Liver (tissue), 9 donors: ENCODE data around the gene PRR20G. TPM values are rescaled to one million over a fixed set of nuclear protein-coding genes. Genes with fewer than 3 reads are reported as not detected.

Experiments
- DNase-seq: peaks from one replicate; pipeline ENCODE4 v3.0.0-alpha.2; 2017; ENCODE audit warnings: low spot score
- H3K27ac ChIP-seq, 2 donors: one replicate each; pipeline ENCODE4 v1.7.0; 2013; ENCODE audit warnings: inconsistent platforms in 2 of 2, low read length in 2 of 2, control low read depth in 1 of 2, low read depth in 1 of 2, mild to moderate bottlenecking in 1 of 2
- H3K27me3 ChIP-seq, 4 donors: one replicate each; pipeline versions ENCODE4 v1.6.1 to v1.7.0; 2013; ENCODE audit warnings: low read length in 3 of 4, inconsistent platforms in 1 of 4, mild to moderate bottlenecking in 1 of 4, moderate library complexity in 1 of 4; ENCODE audit not compliant: control insufficient read depth in 4 of 4, insufficient read depth in 4 of 4
- H3K36me3 ChIP-seq, 4 donors: one replicate each; pipeline versions ENCODE4 v1.6.1 to v1.7.0; 2013; ENCODE audit warnings: low read length in 3 of 4, mild to moderate bottlenecking in 3 of 4, low read depth in 1 of 4, moderate library complexity in 1 of 4; ENCODE audit not compliant: control insufficient read depth in 4 of 4, insufficient read depth in 3 of 4
- H3K4me1 ChIP-seq, 4 donors: one replicate each; pipeline versions ENCODE4 v1.6.1 to v1.7.0; 2013; ENCODE audit warnings: low read length in 3 of 4, mild to moderate bottlenecking in 3 of 4, moderate library complexity in 1 of 4; ENCODE audit not compliant: control insufficient read depth in 4 of 4, insufficient read depth in 4 of 4
- H3K4me3 ChIP-seq, 3 donors: one replicate each; pipeline versions ENCODE4 v1.6.1 to v1.7.0; 2013; ENCODE audit warnings: low read length in 3 of 3, control low read depth in 1 of 3, low read depth in 1 of 3, mild to moderate bottlenecking in 1 of 3
- H3K9ac ChIP-seq, 2 donors: one replicate each; pipeline ENCODE4 v1.7.0; 2013; ENCODE audit warnings: low read length in 2 of 2, mild to moderate bottlenecking in 2 of 2, moderate library complexity in 2 of 2, control low read depth in 1 of 2, low read depth in 1 of 2
- H3K9me3 ChIP-seq, 4 donors: one replicate each; pipeline versions ENCODE4 v1.6.1 to v1.7.0; 2013; ENCODE audit warnings: low read length in 3 of 4; ENCODE audit not compliant: control insufficient read depth in 4 of 4
- EGR1 ChIP-seq, 2 donors: IDR thresholded peaks; 2 replicates each; pipeline ENCODE4 v1.6.1; 2016 to 2018; ENCODE audit warnings: antibody characterized with exemption in 2 of 2, low read depth in 2 of 2
- FOXA1 ChIP-seq: IDR thresholded peaks from 2 replicates; pipeline ENCODE4 v1.6.1; 2016; ENCODE audit warnings: antibody characterized with exemption
- FOXA2 ChIP-seq: IDR thresholded peaks from 2 replicates; pipeline ENCODE4 v1.6.1; 2016; ENCODE audit warnings: antibody characterized with exemption
- GABPA ChIP-seq, 2 donors: IDR thresholded peaks in 1 of 2; conservative IDR thresholded peaks in 1 of 2; 2 replicates each; pipeline ENCODE4 v1.6.1; 2016; ENCODE audit warnings: antibody characterized with exemption in 2 of 2, mild to moderate bottlenecking in 1 of 2, moderate library complexity in 1 of 2
- HNF4A ChIP-seq, 2 donors: conservative IDR thresholded peaks; 2 replicates each; pipeline ENCODE4 v1.6.1; 2016; ENCODE audit warnings: antibody characterized with exemption in 2 of 2, mild to moderate bottlenecking in 2 of 2
- JUND ChIP-seq, 2 donors: IDR thresholded peaks; 2 replicates each; pipeline ENCODE4 v1.6.1; 2016; ENCODE audit warnings: antibody characterized with exemption in 2 of 2
- NR2F2 ChIP-seq: IDR thresholded peaks from 2 replicates; pipeline ENCODE4 v1.6.1; 2016; ENCODE audit warnings: antibody characterized with exemption
- RAD21 ChIP-seq, 2 donors: IDR thresholded peaks; 2 replicates each; pipeline ENCODE4 v1.6.1; 2016; ENCODE audit warnings: antibody characterized with exemption in 2 of 2, mild to moderate bottlenecking in 2 of 2
- REST ChIP-seq: IDR thresholded peaks from 2 replicates; pipeline ENCODE4 v1.6.1; 2016; ENCODE audit warnings: antibody characterized with exemption, mild to moderate bottlenecking
- RXRA ChIP-seq, 2 donors: IDR thresholded peaks; 2 replicates each; pipeline ENCODE4 v1.6.1; 2017 to 2018; ENCODE audit warnings: antibody characterized with exemption in 2 of 2, mild to moderate bottlenecking in 1 of 2
- SP1 ChIP-seq: IDR thresholded peaks from 2 replicates; pipeline ENCODE4 v1.6.1; 2018; ENCODE audit warnings: antibody characterized with exemption, mild to moderate bottlenecking
- YY1 ChIP-seq: IDR thresholded peaks from 2 replicates; pipeline ENCODE4 v1.6.1; 2016; ENCODE audit warnings: antibody characterized with exemption, mild to moderate bottlenecking
- ZBTB33 ChIP-seq: IDR thresholded peaks from 2 replicates; pipeline ENCODE4 v1.6.1; 2016; ENCODE audit warnings: antibody characterized with exemption
- WGBS: extraction: QIAGEN DNeasy Blood & Tissue Kit; methylation state at CpG from one replicate; pipeline ENCODE4 v1.1.7; 2013; 5-methylcytosine and 5-hydroxymethylcytosine counted together
- polyA plus RNA-seq, 2 donors: library from polyadenylated mRNA; stranded (reverse) in 1 of 2; unstranded in 1 of 2; fragments of 200-250 nt in 1 of 2; fragments of >200 nt in 1 of 2; fragmentation: Nextera tagmentation in 1 of 2; extraction: Ambion mirVana in 1 of 2; gene quantifications; one replicate each; pipeline versions ENCODE4 v1.2.1 to v1.2.3, GENCODE V29; 2013 to 2015
- total RNA-seq, 2 donors: library from RNA; depleted of rRNA; stranded (reverse); fragments of >200 nt; gene quantifications; one replicate each; pipeline ENCODE4 v1.2.3, GENCODE V29; 2014
- donor health status: healthy.
- donor health status: healthy.
- donor health status: healthy.
- donor health status: healthy.
- donor health status: healthy.

The PRR20G gene
- total and polyA plus RNA-seq, 4 donors: not detected

GRCh38 chr3:127288343-127288742, 497 bp upstream of the PRR20G start:
- no peaks in the 10 kb centered on the region for H3K36me3 ChIP-seq
- no peak for DNase-seq
- peaks cover 0 to 3% (median 0%) of the 10 kb centered on the region in 4 donors for H3K27me3 ChIP-seq
- H3K4me3 ChIP-seq: no peak overlapping the region
- no peak overlapping the region for H3K27ac ChIP-seq
- no peak overlapping the region for H3K9ac ChIP-seq
- TF ChIP-seq RXRA (IDR thresholded peaks at IDR 0.05): no peak
- no peak for TF ChIP-seq GABPA (IDR thresholded peaks at IDR 0.05 in 1 of 2, conservative IDR thresholded peaks at IDR 0.05 in 1 of 2)
- no peak for TF ChIP-seq SP1
- TF ChIP-seq FOXA1: no peak
- no peak for TF ChIP-seq RAD21 (IDR thresholded peaks at IDR 0.05)
- no peak for TF ChIP-seq FOXA2
- TF ChIP-seq NR2F2: no peak
- TF ChIP-seq JUND (IDR thresholded peaks at IDR 0.05): no peak
- no peak for TF ChIP-seq REST
- no peak for TF ChIP-seq EGR1 (IDR thresholded peaks at IDR 0.05; ENCODE audit: low read depth in 2 of 2)
- no peaks in the 10 kb centered on the region for H3K9me3 ChIP-seq
- no peaks in the 10 kb centered on the region for H3K4me1 ChIP-seq
- 90% methylated on average over 17 of the region's 17 CpGs for WGBS

- no peaks in the 10 kb centered on the region for H3K4me1 ChIP-seq
- H3K27ac ChIP-seq: no peak overlapping the region
- no peak overlapping the region for H3K4me3 ChIP-seq
- no peaks in the 10 kb centered on the region for H3K36me3 ChIP-seq
- H3K9ac ChIP-seq: no peak overlapping the region
- WGBS: 72% methylated on average over 9 of the region's 9 CpGs
- DNase-seq: no peak
- no peak for TF ChIP-seq FOXA2
- TF ChIP-seq YY1: no peak
- no peak for TF ChIP-seq HNF4A (conservative IDR thresholded peaks at IDR 0.05)
- TF ChIP-seq RXRA (IDR thresholded peaks at IDR 0.05): no peak
- no peak for TF ChIP-seq EGR1 (IDR thresholded peaks at IDR 0.05; ENCODE audit: low read depth in 2 of 2)
- no peak for TF ChIP-seq ZBTB33
- no peak for TF ChIP-seq REST
- TF ChIP-seq RAD21 (IDR thresholded peaks at IDR 0.05): no peak
- H3K27me3 ChIP-seq: peaks cover 0 to 5% (median 0%) of the 10 kb centered on the region in 4 donors
- no peaks in the 10 kb centered on the region for H3K9me3 ChIP-seq
Measured at GRCh38 chr3:127286571-127287140, 1.2 kb downstream of the PRR20G start.
